Mesendoderm (in vitro differentiated cells): ENCODE data around the gene SLC25A6.

ENCODE experiments used
- DNase-seq: peaks from one replicate; pipeline ENCODE4 v3.0.0; 2013
- H2AK5ac ChIP-seq: 2 replicates; pipeline ENCODE4 v1.6.1; 2013; ENCODE audit warnings: low read length, inconsistent platforms
- H2BK120ac ChIP-seq: 2 replicates; pipeline ENCODE4 v1.6.1; 2013; ENCODE audit warnings: low read depth, mild to moderate bottlenecking, low read length, moderate library complexity, mixed read lengths
- H2BK15ac ChIP-seq: replicated peaks from 2 replicates; pipeline ENCODE4 v1.6.1; 2013; ENCODE audit warnings: low read depth, mild to moderate bottlenecking, moderate library complexity
- H2BK5ac ChIP-seq: 2 replicates; pipeline ENCODE4 v1.6.1; 2013; ENCODE audit warnings: low read length, inconsistent platforms
- H3K18ac ChIP-seq: 2 replicates; pipeline ENCODE4 v1.6.1; 2013; ENCODE audit warnings: mild to moderate bottlenecking, low read length, mixed read lengths
- H3K23ac ChIP-seq: one replicate; pipeline ENCODE4 v1.6.1; 2013; ENCODE audit warnings: low read length
- H3K27ac ChIP-seq: 2 replicates; pipeline ENCODE4 v1.5.1; 2013; ENCODE audit warnings: low read depth, mild to moderate bottlenecking, inconsistent platforms, low read length, moderate library complexity
- H3K27me3 ChIP-seq: 2 replicates; pipeline ENCODE4 v1.6.1; 2013; ENCODE audit warnings: low read length, control low read depth, mild to moderate bottlenecking, inconsistent platforms; ENCODE audit not compliant: insufficient read depth, poor library complexity
- H3K36me3 ChIP-seq: 2 replicates; pipeline ENCODE4 v1.6.1; 2013; ENCODE audit warnings: low read length, inconsistent platforms; ENCODE audit not compliant: control insufficient read depth, insufficient read depth
- H3K4ac ChIP-seq: one replicate; pipeline ENCODE4 v1.6.1; 2013; ENCODE audit warnings: low read depth, mild to moderate bottlenecking, low read length, moderate library complexity
- H3K4me1 ChIP-seq: 2 replicates; pipeline ENCODE4 v1.6.1; 2013; ENCODE audit warnings: low read depth, low read length, inconsistent platforms; ENCODE audit not compliant: control insufficient read depth
- H3K4me2 ChIP-seq: 2 replicates; pipeline ENCODE4 v1.6.1; 2013; ENCODE audit warnings: low read length
- H3K4me3 ChIP-seq: 2 replicates; pipeline ENCODE4 v1.5.1; 2013; ENCODE audit warnings: mild to moderate bottlenecking, low read length
- H3K56ac ChIP-seq: one replicate; pipeline ENCODE4 v1.6.1; 2013; ENCODE audit warnings: low read length
- H3K79me1 ChIP-seq: 2 replicates; pipeline ENCODE4 v1.6.1; 2013; ENCODE audit warnings: low read length, inconsistent platforms
- H3K79me2 ChIP-seq: 2 replicates; pipeline ENCODE4 v1.6.1; 2013; ENCODE audit warnings: mild to moderate bottlenecking, low read length; ENCODE audit not compliant: control insufficient read depth, insufficient read depth
- H3K9ac ChIP-seq: 2 replicates; pipeline ENCODE4 v1.6.1; 2013; ENCODE audit warnings: low read length, inconsistent platforms
- H4K5ac ChIP-seq: one replicate; pipeline ENCODE4 v1.6.1; 2013; ENCODE audit warnings: low read length
- H4K8ac ChIP-seq: one replicate; pipeline ENCODE4 v1.6.1; 2013; ENCODE audit warnings: low read depth, mild to moderate bottlenecking, control low read depth, low read length, moderate library complexity
- WGBS: extraction: QIAGEN DNeasy Blood & Tissue Kit; methylation state at CpG from one replicate; pipeline ENCODE4 v1.1.7; 2013; ENCODE audit warnings: low lambda C conversion rate, missing lambda C conversion rate; ENCODE audit not compliant: insufficient coverage; ENCODE audit errors: extremely low coverage; 5-methylcytosine and 5-hydroxymethylcytosine counted together

The SLC25A6 gene

DNA sequence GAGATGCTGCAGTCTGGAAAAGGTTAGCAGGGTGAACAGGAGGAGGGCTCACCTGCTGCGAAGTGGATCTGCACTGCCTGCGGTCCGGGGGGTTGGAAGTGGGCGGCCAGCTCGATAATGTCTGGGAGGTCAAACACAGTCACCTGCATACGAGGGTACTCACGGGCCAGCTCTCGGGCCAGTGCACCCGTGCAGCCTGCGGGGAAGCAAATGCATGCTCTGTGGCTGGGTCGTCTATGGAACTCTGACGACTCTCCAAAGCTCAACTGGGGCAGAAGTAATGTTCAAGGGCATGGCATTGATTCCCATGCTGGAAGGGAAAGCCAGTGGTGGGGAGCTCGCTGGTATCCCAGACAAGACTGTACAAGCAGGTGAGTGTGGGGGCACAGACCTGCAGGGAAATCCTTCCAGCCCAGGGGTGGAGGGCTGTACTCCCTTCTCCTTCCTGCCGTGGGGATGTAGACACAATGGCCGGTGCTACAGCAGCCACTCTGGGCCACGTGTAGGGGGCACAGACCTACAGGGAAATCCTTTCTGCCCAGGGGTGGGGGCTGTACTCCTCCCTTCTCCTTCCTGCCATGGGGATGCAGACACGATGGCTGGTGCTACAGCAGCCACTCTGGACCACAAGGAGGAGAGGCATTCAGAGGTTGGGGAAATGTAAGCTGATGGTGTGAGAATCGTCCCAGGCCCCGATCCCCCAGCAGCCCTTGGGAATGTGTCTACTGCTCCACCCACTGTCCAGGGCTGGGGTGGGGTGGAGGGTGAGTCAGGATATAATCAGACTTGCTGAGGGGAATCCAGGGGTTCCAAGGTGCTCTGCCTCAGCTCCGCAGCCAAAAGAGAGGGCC is 26.2 kb upstream of the SLC25A6 start:
- no peak overlapping the region for H2BK15ac ChIP-seq
- H3K9ac ChIP-seq: no peak overlapping the region
- no peaks in the 10 kb centered on the region for H3K4me1 ChIP-seq
- H2BK5ac ChIP-seq: no peak overlapping the region
- no peak overlapping the region for H4K8ac ChIP-seq
- no peak overlapping the region for H3K18ac ChIP-seq
- DNase-seq: no peak
- H3K79me2 ChIP-seq: no peaks in the 10 kb centered on the region
- H3K36me3 ChIP-seq: peaks cover 9% of the 10 kb centered on the region
- H3K27me3 ChIP-seq: no peaks in the 10 kb centered on the region
- H2AK5ac ChIP-seq: no peak overlapping the region
- no peak overlapping the region for H2BK120ac ChIP-seq
- H3K79me1 ChIP-seq: no peaks in the 10 kb centered on the region
- no peak overlapping the region for H3K23ac ChIP-seq
- no peak overlapping the region for H3K4me3 ChIP-seq
- no peak overlapping the region for H3K27ac ChIP-seq
- no CpG with 5 or more reads among the region's 20 CpGs for WGBS
- H3K4me2 ChIP-seq: no peak overlapping the region
- no peak overlapping the region for H3K56ac ChIP-seq
- H4K5ac ChIP-seq: no peak overlapping the region
- no peak overlapping the region for H3K4ac ChIP-seq

DNA sequence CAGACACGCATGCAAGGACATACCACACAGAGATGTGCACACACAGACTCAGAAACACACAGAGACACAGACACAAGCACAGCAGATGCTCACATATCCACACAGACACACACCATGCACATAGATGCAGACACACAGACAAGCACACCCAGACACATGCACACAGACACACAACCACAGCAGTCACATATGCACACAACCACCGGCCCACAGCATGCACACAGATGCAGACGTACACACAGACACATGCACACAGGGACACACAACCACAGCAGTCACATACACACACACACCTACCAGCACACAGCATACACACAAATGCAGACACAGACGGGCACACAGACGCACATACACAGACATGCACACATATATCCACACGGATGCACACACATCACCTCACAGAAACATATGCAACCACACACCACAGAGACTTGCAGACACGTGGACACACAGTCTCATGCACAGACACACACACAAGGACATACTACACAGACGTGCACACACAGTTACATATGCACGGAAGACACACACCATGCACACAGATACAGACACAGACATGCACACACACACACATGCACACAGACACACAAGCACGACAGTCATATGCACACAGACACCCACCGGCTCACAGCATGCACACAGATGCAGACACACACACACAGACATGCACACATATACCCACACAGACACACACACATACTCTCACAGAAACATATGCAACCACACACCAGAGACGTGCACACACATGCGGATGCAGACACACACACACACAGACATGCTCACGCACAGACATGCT is 25.2 kb upstream of the SLC25A6 start:
- Histone ChIP-seq H4K5ac (no peak overlapping the region), H3K4ac (no peak overlapping the region), H3K9ac (no peak overlapping the region), H3K4me3 (no peak overlapping the region), H3K79me2 (no peaks in the 10 kb centered on the region), H2BK120ac (no peak overlapping the region), H3K27ac (no peak overlapping the region), H2BK15ac (no peak overlapping the region), H3K36me3 (peaks cover 9% of the 10 kb centered on the region), H3K4me1 (no peaks in the 10 kb centered on the region), H4K8ac (no peak overlapping the region), H3K4me2 (no peak overlapping the region), H2AK5ac (no peak overlapping the region), H3K27me3 (no peaks in the 10 kb centered on the region), H2BK5ac (no peak overlapping the region), H3K79me1 (no peaks in the 10 kb centered on the region), H3K18ac (no peak overlapping the region), H3K23ac (no peak overlapping the region), H3K56ac (no peak overlapping the region)
- DNase-seq: no peak
- no CpG with 5 or more reads among the region's 14 CpGs for WGBS

DNA sequence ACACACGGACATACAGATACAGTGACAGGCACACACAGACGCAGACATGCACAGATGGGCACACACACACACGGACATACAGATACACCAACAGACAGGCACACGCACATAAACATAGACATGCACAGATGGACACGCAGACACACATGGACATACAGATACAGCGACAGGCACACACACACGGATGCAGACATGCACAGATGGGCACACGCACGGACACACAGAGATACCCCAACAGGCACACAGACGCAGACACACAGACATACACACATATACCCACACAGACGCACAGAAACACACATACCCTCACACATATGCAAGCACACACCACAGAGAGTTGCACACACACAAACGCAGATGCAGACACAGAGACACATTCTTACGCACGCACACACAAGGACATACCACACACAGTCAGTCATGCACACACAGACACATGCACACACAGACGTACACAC is 24.4 kb upstream of the SLC25A6 start:
- DNase-seq: no peak
- H3K4me3 ChIP-seq: no peak overlapping the region
- H3K4me1 ChIP-seq: no peaks in the 10 kb centered on the region
- no peak overlapping the region for H3K4me2 ChIP-seq
- no peaks in the 10 kb centered on the region for H3K79me2 ChIP-seq
- no peaks in the 10 kb centered on the region for H3K79me1 ChIP-seq
- no peak overlapping the region for H3K18ac ChIP-seq
- H3K56ac ChIP-seq: no peak overlapping the region
- no peak overlapping the region for H3K9ac ChIP-seq
- no peak overlapping the region for H3K27ac ChIP-seq
- no peak overlapping the region for H4K5ac ChIP-seq
- no peak overlapping the region for H2BK120ac ChIP-seq
- no peaks in the 10 kb centered on the region for H3K27me3 ChIP-seq
- H2AK5ac ChIP-seq: no peak overlapping the region
- H3K23ac ChIP-seq: no peak overlapping the region
- H4K8ac ChIP-seq: no peak overlapping the region
- H2BK15ac ChIP-seq: no peak overlapping the region
- H3K4ac ChIP-seq: no peak overlapping the region
- H2BK5ac ChIP-seq: no peak overlapping the region
- peaks cover 10% of the 10 kb centered on the region for H3K36me3 ChIP-seq
- WGBS: no CpG with 5 or more reads among the region's 15 CpGs

DNA sequence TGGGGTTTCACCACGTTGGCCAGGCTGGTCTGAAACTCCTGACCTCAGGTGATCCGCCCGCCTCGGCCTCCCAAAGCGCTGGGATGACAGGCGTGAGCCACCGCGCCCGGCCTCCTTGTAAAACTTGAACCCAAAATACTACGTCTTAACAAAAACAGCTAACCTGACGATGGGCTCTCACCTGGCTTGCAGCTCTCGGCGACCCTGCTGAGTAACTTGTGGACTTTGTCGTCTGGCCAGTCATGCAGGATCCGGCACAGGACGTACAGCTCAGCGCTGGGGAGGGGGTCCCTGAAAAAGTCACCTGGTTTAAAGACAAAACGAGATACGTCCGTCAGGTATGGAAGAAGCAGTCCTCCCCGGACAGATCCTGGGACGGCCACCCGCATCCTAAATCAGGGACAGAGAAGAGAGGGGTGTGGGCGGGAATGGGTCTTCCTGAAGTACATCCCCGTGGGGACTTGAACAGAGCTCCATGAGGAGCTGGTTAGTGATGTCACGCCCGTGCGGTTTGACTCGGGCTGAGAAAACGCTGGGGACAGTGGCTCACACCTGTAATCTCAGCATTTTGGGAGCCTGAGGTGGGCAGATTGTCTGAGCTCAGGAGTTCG is 20.7 kb upstream of the SLC25A6 start:
- Histone ChIP-seq H3K23ac (no peak overlapping the region), H2BK15ac (no peak overlapping the region), H3K4me3 (no peak overlapping the region), H3K27me3 (no peaks in the 10 kb centered on the region), H3K9ac (no peak overlapping the region), H2BK5ac (no peak overlapping the region), H2AK5ac (no peak overlapping the region), H3K79me1 (no peaks in the 10 kb centered on the region), H4K5ac (no peak overlapping the region), H3K36me3 (peaks cover 10% of the 10 kb centered on the region), H2BK120ac (no peak overlapping the region), H3K79me2 (no peaks in the 10 kb centered on the region), H3K4me2 (no peak overlapping the region), H3K4ac (no peak overlapping the region), H3K4me1 (no peaks in the 10 kb centered on the region), H3K27ac (no peak overlapping the region), H3K56ac (no peak overlapping the region), H4K8ac (no peak overlapping the region), H3K18ac (no peak overlapping the region)
- no CpG with 5 or more reads among the region's 31 CpGs for WGBS
- DNase-seq: no peak

DNA sequence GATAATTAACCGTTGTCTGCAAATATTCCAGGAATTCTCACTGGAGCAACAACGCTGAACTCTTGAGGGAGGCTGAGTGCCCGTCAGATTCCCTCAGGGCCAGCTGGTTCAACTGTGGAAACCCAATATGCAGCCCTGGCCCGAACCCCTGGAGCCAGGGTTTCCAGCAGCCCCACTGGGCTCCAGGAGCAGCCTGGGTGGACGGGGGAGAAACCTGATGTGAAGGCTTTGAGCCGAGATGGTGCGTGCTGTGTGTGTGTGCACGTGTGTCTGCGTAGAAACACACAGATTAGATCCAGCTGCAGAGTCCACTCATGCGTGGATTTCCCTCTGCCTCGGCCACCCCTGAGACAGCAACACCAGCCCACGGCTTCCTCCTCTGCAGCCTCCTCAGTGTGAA is 19.4 kb upstream of the SLC25A6 start:
- no peak overlapping the region for H4K8ac ChIP-seq
- H2BK5ac ChIP-seq: no peak overlapping the region
- no peaks in the 10 kb centered on the region for H3K4me1 ChIP-seq
- H3K56ac ChIP-seq: no peak overlapping the region
- no peak overlapping the region for H3K18ac ChIP-seq
- no peak overlapping the region for H3K27ac ChIP-seq
- no peak for DNase-seq
- H4K5ac ChIP-seq: no peak overlapping the region
- no peaks in the 10 kb centered on the region for H3K27me3 ChIP-seq
- WGBS: no CpG with 5 or more reads among the region's 12 CpGs
- no peak overlapping the region for H2BK15ac ChIP-seq
- no peak overlapping the region for H3K23ac ChIP-seq
- no peak overlapping the region for H3K4ac ChIP-seq
- no peak overlapping the region for H3K9ac ChIP-seq
- H3K36me3 ChIP-seq: peaks cover 6% of the 10 kb centered on the region
- no peak overlapping the region for H3K4me2 ChIP-seq
- no peaks in the 10 kb centered on the region for H3K79me2 ChIP-seq
- H2BK120ac ChIP-seq: no peak overlapping the region
- no peak overlapping the region for H3K4me3 ChIP-seq
- no peaks in the 10 kb centered on the region for H3K79me1 ChIP-seq
- no peak overlapping the region for H2AK5ac ChIP-seq
